Measurements from ENCODE around the gene STXBP3. TPM values are rescaled to one million over a fixed set of nuclear protein-coding genes. Genes with fewer than 3 reads are reported as not detected.
A peak's percentile ranks its signal among the peaks of the same experiment; 100 is the strongest.

STXBP3 gene
- polyA plus RNA-seq, 1 experiment: 44.0 TPM

GRCh38 chr1:108817811-108818210 lies 71.3 kb downstream of the STXBP3 start:
- POLR2A ChIA-PET: no interaction called here
- TF ChIP-seq CTCF (IDR thresholded peaks at IDR 0.05; ENCODE audit: low read depth, low read length): no peak
- CTCF ChIA-PET: interaction anchor here (0.6 to 5.4 kb wide), 3 partner anchors 11 to 80 kb away, joined by 6 to 55 read pairs (median 16); no protein-coding TSS in a partner anchor

GRCh38 chr1:108819878-108820277 lies 73.4 kb downstream of the STXBP3 start:
- Histone ChIP-seq H3K9me3 (ENCODE audit: control insufficient read depth, insufficient read depth, low read length) (no peaks in the 10 kb centered on the region), H3K27me3 (ENCODE audit: control insufficient read depth, insufficient read depth, low read length) (no peaks in the 10 kb centered on the region), H3K4me3 (ENCODE audit: low read depth, low read length) (no peak overlapping the region), H3K27ac (ENCODE audit: low read depth, low read length) (no peak overlapping the region)
- CTCF ChIA-PET: interaction anchor here (0.6 to 5.4 kb wide), 3 partner anchors 9 to 1234 kb away, joined by 8 to 55 read pairs (median 8); no protein-coding TSS in a partner anchor
- DNase-seq (ENCODE audit: low read depth, low spot score): no peak
- no peak for TF ChIP-seq CTCF (IDR thresholded peaks at IDR 0.05; ENCODE audit: low read depth, low read length)
- POLR2A ChIA-PET: no interaction called here

More at GRCh38 chr1:108817811-108818210, 71.3 kb downstream of the STXBP3 start:
- no peaks in the 10 kb centered on the region for H3K27me3 ChIP-seq (ENCODE audit: control insufficient read depth, insufficient read depth, low read length)
- H3K4me3 ChIP-seq (ENCODE audit: low read depth, low read length): no peak overlapping the region
- H3K27ac ChIP-seq (ENCODE audit: low read depth, low read length): peak overlapping the region; percentile 52
- no peak for DNase-seq (ENCODE audit: low read depth, low spot score)
- no peaks in the 10 kb centered on the region for H3K9me3 ChIP-seq (ENCODE audit: control insufficient read depth, insufficient read depth, low read length)

- no peak overlapping the region for H3K27ac ChIP-seq (ENCODE audit: low read depth, low read length)
- H3K27me3 ChIP-seq (ENCODE audit: control insufficient read depth, insufficient read depth, low read length): no peaks in the 10 kb centered on the region
- TF ChIP-seq CTCF (IDR thresholded peaks at IDR 0.05; ENCODE audit: low read depth, low read length): no peak
- DNase-seq (ENCODE audit: low read depth, low spot score): no peak
- H3K9me3 ChIP-seq (ENCODE audit: control insufficient read depth, insufficient read depth, low read length): no peaks in the 10 kb centered on the region
- POLR2A ChIA-PET: no interaction called here
- CTCF ChIA-PET: no interaction called here
- H3K4me3 ChIP-seq (ENCODE audit: low read depth, low read length): no peak overlapping the region
These were observed 77.2 kb downstream of the STXBP3 start for GRCh38 chr1:108823632-108824031.

GRCh38 chr1:108824051-108824450 lies 77.6 kb downstream of the STXBP3 start:
- ChIA-PET CTCF (no interaction called here), POLR2A (no interaction called here)
- no peaks in the 10 kb centered on the region for H3K9me3 ChIP-seq (ENCODE audit: control insufficient read depth, insufficient read depth, low read length)
- DNase-seq (ENCODE audit: low read depth, low spot score): no peak
- no peaks in the 10 kb centered on the region for H3K27me3 ChIP-seq (ENCODE audit: control insufficient read depth, insufficient read depth, low read length)
- no peak overlapping the region for H3K4me3 ChIP-seq (ENCODE audit: low read depth, low read length)
- no peak for TF ChIP-seq CTCF (IDR thresholded peaks at IDR 0.05; ENCODE audit: low read depth, low read length)
- H3K27ac ChIP-seq (ENCODE audit: low read depth, low read length): no peak overlapping the region

- H3K27me3 ChIP-seq (ENCODE audit: control insufficient read depth, insufficient read depth, low read length): no peaks in the 10 kb centered on the region
- POLR2A ChIA-PET: no interaction called here
- no peak overlapping the region for H3K4me3 ChIP-seq (ENCODE audit: low read depth, low read length)
- H3K27ac ChIP-seq (ENCODE audit: low read depth, low read length): no peak overlapping the region
- no peak for DNase-seq (ENCODE audit: low read depth, low spot score)
- CTCF ChIA-PET: interaction anchor here (0.7 to 6.5 kb wide), 3 partner anchors 12 to 309 kb away, joined by 7 to 211 read pairs (median 9); no protein-coding TSS in a partner anchor
- no peaks in the 10 kb centered on the region for H3K9me3 ChIP-seq (ENCODE audit: control insufficient read depth, insufficient read depth, low read length)
- no peak for TF ChIP-seq CTCF (IDR thresholded peaks at IDR 0.05; ENCODE audit: low read depth, low read length)
These were observed 79.7 kb downstream of the STXBP3 start for GRCh38 chr1:108826081-108826635.
